DMS53 treated with DMSO at 0.1 percent for 48 hours (cell line): ENCODE data around the gene SUSD6.
A peak's percentile ranks its signal among the peaks of the same experiment; 100 is the strongest.
"Not testable (repeated sequence)": the region's sequence is repeated elsewhere in the genome, so short reads cannot be mapped to it uniquely, and the experiment has no call there.

ENCODE experiments used
- DNase-seq: peaks from one replicate; lab custom pipeline; 2025; ENCODE audit not compliant: unreplicated experiment; lab: John Stamatoyannopoulos, UW

SUSD6 gene

DNA sequence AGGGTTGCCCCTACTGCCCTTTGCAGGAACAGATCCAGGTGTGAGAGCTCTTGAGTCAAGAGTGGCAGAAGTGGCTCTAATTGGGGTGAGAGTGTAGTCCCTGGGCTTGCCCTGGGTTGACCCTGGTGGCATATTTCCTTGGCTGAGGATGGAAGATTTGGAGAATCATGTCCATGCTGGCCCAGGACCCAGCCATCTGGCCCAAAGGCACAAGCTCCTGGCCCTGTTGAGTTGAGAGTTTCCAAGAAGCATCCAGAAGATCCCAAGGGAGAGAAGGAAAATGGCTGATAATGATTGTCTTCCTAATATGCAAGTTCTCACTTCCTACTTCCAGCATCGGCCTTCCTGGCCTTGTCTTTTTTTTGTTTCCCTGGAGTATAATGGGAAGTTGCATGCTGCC is 100.1 kb downstream of the SUSD6 start:
- no peak for DNase-seq

DNA sequence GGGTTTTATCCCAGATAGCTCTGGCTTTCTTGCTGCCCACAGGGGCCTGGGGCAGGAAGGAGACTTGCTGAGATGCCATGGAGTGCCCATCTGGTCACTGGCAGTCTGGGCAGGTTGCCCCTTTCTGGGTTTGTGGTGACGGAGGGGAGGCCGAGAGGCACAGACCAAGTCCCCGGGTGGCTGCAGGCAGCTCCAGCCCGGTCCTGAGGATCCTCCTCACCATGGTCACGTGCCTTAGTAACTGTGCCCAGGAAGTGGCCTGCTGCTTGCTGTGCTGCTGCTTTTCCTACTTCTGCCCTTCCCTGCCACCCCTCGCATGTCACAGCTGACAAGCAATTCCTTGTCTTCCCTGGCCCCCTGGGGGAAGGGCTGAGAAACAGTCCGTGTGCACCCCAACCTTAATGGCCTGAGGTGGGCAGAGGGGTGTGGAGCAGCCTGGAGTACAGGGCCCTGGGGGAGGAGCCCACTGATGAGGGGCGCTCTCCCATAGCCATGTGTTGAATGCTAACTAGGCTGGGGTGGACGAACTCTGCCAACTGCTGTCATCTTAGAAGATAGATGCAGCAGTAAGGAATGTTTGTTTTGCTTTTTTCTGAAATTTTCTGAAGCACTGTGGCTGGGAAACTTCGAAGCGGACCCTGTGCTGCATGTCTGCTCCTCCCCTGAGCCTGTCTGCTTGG is 100.6 kb downstream of the SUSD6 start:
- DNase-seq: no peak

DNA sequence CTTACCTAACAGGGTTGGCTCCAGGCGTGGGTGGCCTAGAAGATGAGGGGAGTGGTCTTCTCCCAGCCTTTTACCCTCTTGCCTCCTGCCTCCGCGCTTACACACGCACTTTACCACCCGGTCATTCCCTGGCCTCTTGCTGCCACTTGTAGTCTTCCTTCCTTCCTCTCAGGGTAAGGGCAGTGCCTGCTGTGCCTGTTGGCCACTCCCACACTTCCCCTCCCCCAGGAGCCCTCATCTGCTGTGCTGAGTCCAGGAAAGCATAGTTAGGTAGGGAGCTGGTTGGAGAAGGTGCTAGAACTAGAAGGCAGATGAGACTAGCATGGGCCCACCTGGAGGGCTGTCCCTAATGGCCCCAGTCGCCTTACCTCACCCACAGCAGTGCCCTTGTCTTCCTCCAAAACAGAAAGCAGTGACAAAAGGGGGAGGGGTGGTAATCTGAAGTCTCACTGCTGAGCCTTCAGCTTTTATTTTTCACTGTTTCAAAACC is 101.2 kb downstream of the SUSD6 start:
- DNase-seq: peak; percentile 42

DNA sequence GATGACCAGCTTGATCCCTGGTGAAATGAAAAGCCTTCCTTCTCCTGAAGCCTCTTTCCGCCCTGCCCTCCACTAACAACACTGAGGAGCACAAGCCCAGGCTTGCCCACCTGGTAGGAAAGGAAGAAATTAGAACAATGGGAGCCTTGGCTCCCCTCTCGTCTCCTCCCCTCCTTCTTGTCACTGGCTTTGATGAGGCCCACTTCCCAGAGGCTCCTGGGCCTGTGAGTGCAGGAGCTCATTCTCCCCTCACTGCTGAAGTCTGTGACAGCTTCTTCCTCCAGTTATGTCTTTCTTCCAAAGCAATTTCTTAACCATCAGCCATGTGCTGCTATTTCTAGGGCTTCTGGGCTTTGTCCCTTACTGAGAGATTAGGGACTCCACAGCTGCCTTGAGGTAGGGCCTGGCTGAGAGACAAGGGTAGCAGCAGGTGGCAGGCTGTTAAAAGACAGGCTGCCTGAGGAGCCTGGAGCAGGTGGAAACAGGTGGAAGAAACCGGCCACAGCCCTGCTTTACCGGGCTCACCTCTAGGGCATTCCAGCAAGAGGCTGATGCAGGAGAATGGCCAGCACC is 101.9 kb downstream of the SUSD6 start:
- DNase-seq: peak; percentile 59

DNA sequence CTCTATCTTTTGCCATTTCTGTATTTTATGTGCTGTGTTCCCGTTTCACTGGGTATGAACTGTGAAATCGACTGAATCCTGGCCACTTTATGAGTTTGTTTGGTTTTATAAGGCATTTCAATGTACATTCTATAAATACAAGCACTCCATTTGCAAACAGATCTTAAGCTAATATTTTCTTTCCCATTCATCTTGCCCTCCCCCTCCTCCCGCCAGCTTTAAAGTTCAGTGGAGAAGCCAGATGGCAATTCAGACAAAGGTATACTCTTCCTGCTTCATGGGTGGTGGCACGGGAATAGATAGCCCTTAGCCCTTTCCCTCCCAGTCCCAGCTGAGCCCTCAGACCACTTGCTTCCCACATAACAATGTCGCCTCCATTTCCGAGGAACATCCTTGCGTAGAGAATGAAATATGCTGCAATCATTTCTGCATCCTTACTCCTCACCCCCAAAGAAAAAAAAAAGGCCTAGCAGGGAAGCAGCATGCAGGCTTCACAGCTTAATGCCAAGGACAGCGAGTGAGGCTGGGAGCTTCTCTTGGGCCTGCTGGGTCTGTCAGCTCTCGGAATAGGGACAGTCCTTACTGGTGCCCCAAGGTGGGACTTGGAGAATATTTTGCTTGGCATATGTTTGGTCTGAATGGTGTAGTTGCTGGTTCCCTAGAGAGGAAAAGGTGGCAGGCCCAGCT is 102.7 kb downstream of the SUSD6 start:
- DNase-seq: peak; percentile 86

DNA sequence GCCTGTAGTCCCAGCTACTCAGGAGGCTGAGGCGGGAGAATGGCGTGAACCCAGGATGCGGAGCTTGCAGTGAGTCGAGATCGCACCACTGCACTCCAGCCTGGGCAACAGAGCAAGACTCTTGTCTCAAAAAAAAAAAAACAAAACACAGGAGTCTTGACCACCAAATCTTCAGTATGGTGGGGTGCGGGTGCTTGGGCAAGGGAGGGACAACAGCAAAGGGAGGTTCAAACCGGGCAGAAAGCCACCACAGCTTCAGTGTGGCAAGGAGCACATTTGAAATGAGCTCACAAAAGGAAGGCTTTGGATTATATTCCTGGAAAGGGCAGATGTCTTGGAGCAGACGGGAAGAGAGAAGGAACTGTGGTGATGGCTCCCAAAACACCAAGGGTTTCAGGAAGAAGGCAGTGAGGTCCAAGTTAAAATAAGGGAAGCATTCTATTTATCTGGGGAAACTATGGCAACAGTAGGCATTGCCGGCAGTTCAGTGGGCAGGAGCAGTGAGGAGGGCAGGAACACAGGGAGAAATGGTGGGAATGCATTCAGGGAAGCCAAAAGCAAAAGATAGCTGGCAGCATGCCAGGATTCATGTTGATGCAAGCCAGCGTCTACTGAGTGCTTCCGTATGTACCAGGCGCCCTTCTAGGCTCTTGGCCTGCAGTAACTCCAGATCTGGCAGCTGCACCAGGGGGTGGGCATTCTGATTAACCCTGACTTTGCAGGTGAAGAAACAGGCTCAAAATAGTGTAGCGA is 104.5 kb downstream of the SUSD6 start:
- DNase-seq: peak; percentile 39

DNA sequence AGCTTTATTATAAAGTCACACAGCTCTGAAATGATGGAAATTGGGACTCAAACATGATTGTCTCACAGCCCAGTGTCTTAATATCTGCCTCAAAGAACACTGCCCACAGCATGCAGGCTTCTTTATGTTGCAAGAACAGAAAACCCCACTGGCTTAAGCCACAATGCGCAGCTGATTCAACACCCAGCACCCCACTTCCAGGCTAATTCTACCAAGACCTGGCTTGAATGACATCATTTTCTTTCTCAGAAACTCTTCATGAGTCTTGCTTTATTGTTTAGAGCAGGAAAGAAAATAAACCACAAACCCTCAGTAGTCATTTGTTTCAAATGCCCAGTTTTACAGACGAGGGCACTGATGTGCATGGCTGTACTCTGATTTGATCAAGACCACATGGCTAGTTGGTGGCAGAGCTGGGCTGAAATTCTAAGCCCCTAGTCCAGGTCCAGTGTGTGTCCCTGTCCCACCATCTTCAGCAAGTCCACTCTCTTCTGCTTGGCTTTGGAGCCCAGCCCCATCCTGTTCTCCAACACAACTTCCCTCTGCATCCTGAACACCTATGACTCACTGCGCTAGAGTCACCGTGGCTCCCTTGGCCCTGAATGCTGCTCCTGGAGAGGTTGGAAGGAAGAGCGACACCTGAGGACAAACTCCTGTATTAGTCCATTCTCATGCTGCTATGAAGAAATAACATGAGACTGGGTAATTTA is 105.2 kb downstream of the SUSD6 start:
- no peak for DNase-seq

DNA sequence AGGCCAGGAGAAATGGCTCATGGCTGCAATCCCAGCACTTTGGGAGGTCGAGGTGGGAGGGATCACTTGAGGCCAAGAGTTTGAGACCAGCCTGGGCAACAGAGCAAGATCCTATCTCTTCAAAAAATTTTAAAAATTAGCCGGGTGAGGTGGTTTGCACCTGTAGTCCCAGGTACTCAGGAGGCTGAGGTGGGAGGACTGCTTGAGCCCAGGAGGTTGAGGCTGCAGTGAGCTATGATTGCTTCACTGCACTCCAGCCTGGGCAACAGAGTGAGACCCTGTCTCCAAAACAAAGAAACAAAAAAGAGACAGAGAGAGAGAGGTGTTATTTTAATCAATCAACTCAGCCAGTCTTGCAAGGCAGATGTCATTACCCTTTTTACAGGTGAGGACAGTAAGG is 107.2 kb downstream of the SUSD6 start:
- not testable (repeated sequence) for DNase-seq

DNA sequence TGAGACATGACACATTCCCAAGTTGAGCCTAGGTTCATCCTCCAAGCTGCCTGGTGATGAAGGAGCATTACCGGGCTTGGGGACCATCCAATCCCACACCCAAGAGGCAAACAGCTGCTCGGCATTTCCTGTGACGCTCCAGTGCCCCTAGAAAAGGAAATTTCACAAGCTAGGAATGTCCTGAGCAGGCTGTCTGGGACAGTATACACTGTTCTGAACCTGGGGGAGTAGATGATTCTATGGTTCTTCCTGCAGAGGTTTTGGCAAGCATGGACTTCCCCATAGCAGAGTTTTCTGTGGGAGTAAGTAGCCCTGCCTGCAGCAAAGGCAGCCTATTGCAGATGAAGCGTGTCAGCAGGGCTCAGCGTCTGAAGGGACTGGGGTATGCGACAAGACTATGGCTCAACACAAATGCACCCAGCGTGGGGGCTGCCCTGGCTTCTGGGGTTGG is 108.1 kb downstream of the SUSD6 start:
- no peak for DNase-seq

DNA sequence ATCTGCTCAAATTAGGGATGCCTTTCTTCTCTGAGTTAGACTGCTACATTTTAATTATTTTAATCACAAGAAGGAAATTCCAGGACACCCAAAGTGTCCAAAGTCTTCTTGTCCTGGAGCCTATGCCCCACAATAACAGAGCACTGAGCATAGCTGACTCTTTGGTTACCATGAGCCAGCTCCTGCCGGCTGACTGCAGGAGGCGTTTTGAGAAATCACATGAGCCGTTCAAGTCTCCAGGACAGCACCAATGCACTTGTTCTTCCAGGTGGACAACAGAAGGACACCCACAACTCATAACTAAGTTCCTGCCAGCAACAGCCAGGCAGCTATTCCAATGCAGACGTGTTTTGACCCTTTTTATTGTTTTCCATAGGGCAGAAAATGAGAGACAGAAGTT is 109.5 kb downstream of the SUSD6 start:
- no peak for DNase-seq

DNA sequence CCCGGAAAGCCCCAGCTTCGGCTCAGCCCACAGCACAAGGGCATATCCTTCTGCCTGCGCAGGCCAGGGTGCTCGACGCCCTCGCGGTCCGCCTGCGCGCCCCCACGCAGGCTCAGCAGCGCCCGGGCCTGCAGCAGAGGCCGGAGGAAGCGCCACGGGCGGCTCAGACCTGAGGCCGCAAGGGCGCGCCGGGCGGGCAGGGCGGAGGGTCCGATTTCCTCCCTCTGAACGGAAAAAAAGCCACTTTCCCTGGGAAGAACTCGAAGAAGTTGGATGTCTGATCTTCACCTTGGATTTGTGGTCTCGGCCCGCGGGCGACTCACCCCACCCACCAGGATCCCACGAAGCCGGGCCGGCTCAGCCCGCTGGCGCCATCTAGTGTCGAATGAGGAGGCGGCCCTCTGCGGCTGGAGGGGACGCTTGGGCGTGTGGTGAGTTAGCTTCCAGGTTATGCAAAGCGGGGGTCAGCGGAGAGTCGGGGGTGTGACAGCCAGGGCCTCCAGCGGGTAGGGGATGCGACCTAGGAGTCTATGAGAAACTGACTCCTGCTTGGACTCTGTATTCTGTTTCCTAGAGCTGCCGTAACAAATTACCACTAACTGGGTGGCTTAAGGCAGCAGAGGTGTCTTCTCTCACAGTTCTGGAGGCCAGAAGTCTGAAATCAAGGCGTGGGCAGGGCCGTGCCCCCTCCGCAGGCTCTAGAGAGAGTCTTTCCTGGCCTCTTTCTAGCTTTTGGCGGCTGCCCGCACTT is 115.5 kb downstream of the SUSD6 start:
- peak; percentile 23 for DNase-seq

DNA sequence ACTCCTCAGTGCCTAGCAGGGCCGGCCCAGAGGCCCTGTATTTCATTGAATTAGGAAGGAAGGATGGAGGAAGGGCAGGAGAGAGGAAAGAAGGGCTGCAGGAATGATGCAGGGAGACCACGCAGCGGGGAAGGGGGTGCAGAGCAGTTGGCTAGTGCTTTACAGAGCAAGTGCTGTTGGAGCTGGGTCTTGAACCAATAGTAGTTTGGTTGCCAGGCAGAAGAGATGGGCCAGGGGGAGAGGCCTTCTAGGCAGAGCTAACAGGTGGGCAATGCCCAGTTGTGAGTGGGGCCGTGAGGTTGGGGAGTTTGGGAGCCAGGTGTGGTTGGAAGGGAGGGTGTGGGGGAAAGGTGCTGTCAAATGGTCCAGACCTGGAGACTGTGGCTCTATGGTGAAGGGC is 116.5 kb downstream of the SUSD6 start:
- no peak for DNase-seq

DNA sequence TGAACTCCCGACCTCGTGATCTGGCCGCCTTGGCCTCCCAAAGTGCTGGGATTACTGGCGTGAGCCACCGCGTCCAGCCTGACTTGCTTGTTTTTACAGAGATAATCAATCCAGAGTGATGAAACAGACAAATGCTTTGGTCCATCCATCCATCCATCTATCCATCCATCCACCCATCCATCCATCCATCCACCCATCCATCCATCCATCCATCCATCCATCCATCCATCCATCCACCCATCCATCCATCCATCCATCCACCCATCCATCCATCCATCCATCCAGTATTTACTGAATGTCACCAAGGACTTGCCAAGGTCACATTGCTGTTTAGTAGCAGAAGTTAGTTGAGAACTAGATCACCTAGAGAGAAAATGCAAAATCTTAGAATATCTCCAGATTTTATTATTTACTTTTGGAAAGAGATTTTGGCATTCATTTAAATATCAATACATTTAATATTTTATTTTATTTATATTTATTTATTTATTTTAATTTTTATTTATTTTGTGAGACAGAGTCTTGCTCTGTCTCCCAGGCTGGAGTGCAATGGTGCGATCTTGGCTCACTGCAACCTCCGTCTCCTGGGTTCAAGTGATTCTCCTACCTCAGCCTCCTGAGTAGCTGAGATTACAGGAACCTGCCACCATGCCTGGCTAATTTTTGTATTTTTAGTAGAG is 120.7 kb downstream of the SUSD6 start:
- not testable (repeated sequence) for DNase-seq

DNA sequence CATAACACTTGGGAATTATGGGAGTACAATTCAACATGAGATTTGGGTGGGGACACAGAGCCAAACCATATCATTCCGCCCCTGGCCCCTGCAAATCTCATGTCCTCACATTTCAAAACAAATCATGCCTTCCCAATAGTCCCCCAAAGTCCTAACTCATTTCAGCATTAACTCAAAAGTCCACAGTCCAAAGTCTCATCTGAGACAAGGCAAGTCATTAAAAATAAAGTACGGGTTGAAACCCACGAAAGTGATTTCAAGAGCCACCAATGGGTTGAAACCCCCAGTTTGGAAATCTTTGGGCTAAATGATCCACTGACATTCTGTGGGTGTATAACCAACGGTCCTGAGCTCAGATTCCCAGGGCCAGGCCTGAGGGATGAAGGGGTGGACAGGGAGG is 125.0 kb downstream of the SUSD6 start:
- DNase-seq: not testable (repeated sequence)

DNA sequence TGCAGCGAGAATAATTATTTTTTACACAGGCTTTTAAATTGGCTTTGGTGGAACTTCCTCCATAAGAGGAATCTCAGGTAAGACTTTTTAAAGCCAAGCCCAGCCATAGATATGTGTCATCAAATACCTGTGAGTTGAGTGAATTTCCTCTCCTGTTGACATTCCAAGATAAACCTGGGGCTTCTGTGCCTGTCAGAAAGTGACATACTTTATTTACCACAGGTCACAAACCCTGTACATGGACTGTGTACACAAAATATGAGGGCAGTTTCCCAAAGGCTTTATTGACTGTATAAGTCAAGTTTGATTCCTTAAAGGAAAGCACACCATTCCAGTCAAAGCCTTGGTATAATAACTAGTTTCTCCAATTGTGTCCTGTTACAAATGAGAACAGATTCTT is 129.7 kb downstream of the SUSD6 start:
- DNase-seq: no peak

DNA sequence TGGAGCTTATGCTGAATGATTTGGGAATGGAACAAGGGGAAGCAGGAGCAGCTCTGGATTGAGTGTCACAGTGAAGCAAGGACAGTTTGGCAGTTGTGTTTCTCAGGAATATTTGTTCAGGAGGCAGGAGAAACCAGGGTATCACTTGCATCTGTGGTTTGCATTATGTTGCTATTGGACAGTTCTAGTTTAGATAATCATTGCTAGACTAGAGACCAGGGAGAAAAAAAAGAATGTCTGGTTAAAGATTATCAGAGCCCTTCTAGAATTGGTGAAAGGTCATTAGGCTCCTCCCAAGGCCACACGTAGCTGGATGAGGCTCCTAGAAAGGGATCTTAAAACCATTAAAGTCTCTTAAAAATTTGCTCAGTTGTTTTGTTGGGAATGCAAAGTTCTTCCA is 138.6 kb downstream of the SUSD6 start:
- DNase-seq: no peak

DNA sequence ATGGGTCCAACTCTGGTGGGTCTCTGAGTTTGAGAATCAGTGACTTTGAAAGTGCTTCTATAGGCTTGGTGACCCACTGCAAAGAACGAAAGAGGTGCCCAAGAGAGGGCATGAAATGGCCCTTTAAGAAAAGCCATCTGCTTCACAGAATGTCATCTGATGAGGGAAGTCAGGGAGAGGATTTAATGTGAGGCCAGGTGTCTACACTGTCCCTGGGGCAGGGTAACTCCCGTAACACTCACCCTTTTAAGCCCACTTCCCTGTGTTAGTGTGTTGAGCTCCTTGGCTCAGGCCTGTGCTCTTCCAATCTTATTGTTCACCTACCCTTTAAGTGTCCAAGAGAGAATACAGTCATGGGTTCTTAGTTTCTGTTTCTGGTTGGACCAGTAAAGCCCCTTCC is 139.1 kb downstream of the SUSD6 start:
- no peak for DNase-seq

DNA sequence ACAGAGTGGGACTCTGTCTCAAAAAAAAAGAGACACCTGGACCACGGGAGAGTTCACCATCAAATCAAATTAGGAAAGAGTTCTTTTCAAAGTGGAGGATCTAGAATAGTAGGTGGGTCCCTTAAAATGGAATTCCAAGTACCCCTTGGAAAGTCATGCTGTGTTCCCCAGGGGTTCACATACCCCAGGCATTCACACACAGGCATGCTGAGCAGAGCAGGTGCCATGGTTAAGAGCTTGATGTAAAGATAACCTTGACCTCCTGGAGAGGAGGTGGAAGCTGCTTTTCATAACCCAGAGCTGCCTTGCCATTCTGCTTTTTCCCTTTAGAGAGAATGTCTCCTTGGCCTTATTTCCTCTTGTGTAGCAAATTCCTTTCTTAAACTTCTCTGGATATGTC is 141.4 kb downstream of the SUSD6 start:
- no peak for DNase-seq

DNA sequence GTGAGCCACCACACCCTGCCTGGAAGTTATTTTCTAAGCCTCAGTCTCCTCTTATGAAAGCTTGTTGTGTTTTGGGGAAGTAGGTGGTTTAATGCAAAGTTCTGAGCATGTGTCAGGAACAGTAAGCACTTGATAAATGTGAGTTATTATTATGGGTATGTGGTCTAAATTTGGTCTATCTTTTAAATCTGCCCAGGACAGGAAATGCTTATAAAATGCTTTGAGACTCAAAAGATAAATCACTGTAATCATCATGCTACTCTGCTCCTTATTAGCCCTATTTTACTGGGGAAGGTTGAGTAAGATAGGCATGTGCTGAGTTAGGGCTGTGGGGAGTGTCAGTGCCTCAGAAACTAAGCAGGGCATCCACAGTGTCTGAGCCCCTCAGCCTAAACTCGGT is 142.5 kb downstream of the SUSD6 start:
- no peak for DNase-seq

DNA sequence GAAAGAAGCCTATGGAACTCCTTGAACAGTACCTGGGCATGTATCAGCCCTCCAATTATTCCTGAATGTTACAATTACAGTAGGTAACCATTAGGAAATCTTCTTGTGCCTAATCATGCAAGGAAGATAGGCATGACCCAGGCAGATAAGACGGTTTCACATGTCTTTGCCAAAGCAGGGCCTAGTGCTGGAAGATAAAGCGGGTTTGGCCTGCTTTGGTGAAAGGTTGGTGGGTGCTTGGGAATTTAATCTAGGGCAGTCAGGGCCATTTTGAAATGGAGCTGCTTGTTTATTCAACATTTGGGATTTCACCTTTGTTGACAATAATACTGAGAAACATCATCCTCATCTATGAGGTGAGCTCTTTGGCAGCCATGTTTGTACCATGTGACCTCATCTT is 143.1 kb downstream of the SUSD6 start:
- DNase-seq: no peak
